Naive thymus-derived CD8-positive, alpha-beta T cell (primary cell): ENCODE data around the gene SYCP2. TPM values are rescaled to one million over a fixed set of nuclear protein-coding genes. Genes with fewer than 3 reads are reported as not detected.

Experiments used
- polyA plus RNA-seq, 3 donors: library from polyadenylated mRNA; unstranded; fragments of 300-500 nt; fragmentation: Illumina TruSeq; gene quantifications; one replicate each; pipeline ENCODE4 v1.2.3, GENCODE V29; 2021
- total RNA-seq, 8 experiments: library from RNA in 2 of 8; stranded (reverse) in 2 of 8; gene quantifications; one replicate each; pipeline ENCODE4 v1.2.3 and lab custom pipeline; 2021 to 2026

Gene SYCP2
- total and polyA plus RNA-seq, 5 experiments from 2014 or later = 1.2 to 8.3 (median 1.9) TPM

Other genes with a start within 250 kb of the SYCP2 start
- 1 to 10 TPM; 7.7 to 8.1 TPM for gene PPP1R3D, start 6.7 kb upstream of the SYCP2 start, total RNA-seq
- gene PPP1R3D, start 6.7 kb upstream of the SYCP2 start, polyA plus RNA-seq = 1 to 10 TPM; 1.3 to 2.7 (median 2.2) TPM
- gene FAM217B, start 6.8 kb upstream of the SYCP2 start, total RNA-seq = 10 to 100 TPM; 32.6 to 47.3 TPM
- 10 to 100 TPM; 24.2 to 27.4 (median 26.0) TPM for gene FAM217B, start 6.8 kb upstream of the SYCP2 start, polyA plus RNA-seq
- gene CDH26, start 24.8 kb upstream of the SYCP2 start, total RNA-seq = 1 to 10 TPM; 4.3 to 4.5 TPM
- gene CDH26, start 24.8 kb upstream of the SYCP2 start, polyA plus RNA-seq = under 1 TPM in 1 of 3 donors, not detected in 2; 0.07 TPM